NK-92 (cell line): ENCODE measurements around the gene CAMK1D.
A peak's percentile ranks its signal among the peaks of the same experiment; 100 is the strongest.
"Not testable (repeated sequence)": the region's sequence is repeated elsewhere in the genome, so short reads cannot be mapped to it uniquely, and the experiment has no call there.

Experiments
- DNase-seq: peaks from one replicate; lab custom pipeline; 2025; ENCODE audit not compliant: unreplicated experiment; lab: John Stamatoyannopoulos, UW

The CAMK1D gene

GRCh38 chr10:12348870-12349628 is at the start of gene CAMK1D:
CAMK1D (plus strand) TSS chr10:12349547.
- DNase-seq: peak; percentile 20

- not testable (repeated sequence) for DNase-seq
These were observed 48.3 kb upstream of the CAMK1D start for GRCh38 chr10:12301036-12301435.

DNA sequence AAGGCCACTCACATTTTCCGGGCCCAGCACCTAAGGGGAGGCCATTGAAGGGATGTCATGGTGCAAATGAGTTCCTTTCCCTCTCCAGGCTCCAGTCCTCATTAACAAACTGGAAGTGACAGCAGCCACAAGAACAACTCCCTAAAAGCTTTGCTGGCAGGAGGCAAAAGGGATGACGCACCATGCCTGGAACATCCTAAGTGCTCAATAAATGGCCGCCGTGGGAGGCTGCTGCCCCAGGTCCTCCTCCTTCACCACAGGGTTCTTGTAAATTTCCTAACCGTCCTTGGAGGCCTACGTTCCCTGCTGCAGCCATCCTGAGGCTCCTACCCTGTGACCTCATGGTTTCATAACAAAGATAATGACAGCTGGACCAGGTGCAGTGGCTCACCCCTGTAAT is 41.3 kb upstream of the CAMK1D start:
- DNase-seq: no peak

GRCh38 chr10:12308736-12309375 is 40.5 kb upstream of the CAMK1D start:
- DNase-seq: no peak

DNA sequence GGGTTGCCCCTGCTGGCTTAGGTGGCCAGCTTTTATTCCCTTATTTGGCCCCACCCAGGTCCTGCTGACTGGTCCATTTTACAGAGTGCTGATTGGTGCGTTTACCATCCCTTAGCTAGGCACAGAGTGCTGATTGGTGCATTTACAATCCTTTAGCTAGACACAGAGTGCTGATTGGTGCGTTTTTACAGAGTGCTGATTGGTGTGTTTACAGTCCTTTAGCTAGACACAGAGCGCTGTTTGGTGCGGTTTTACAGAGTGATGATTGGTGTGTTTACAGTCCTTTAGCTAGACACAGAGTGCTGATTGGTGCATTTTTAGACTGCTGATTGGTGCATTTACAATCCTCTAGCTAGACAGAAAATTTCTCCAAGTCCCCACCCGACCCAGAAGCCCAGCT is 39.6 kb upstream of the CAMK1D start:
- not testable (repeated sequence) for DNase-seq

- no peak for DNase-seq
These were observed 34.5 kb upstream of the CAMK1D start for GRCh38 chr10:12314836-12315235.

DNA sequence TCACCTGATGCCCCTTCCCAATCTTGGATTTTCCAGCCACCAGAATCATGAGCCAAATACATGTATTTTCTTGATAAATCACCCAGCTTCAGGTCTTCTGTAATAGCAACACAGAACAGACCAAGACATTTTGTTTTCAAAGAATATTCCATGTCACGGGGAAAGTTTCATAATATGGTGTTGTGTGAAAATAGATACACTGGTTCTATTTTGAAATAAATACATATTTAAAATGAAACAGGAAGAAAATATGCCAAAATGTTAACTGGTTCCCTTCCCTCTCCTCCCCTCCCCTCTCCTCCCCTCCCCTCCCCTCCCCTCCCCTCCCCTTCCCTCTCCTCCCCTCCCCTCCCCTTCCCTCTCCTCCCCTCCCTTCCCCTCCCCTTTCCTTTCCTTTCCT is 30.3 kb upstream of the CAMK1D start:
- DNase-seq: no peak

- DNase-seq: no peak
These were observed 28.5 kb upstream of the CAMK1D start for GRCh38 chr10:12320892-12321291.

DNA sequence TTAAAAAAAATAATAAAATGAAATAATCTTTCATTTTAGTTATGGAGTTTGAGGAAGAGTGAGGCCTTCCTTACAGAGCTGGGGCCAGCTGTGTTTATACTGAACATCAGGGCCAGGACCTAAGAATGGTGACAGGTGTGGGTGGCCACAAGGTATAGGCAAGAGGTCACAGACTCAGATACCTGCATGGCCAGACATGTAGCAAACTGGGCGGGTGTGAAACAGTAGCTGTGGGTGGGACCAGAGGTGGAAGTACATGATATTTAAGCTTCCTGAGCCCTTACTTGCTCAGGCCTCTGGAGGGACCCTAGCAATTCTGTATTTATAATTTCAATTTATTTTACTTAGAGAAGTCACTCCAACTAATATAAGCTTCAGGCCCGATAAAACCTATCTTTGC is 27.7 kb upstream of the CAMK1D start:
- DNase-seq: no peak

DNA sequence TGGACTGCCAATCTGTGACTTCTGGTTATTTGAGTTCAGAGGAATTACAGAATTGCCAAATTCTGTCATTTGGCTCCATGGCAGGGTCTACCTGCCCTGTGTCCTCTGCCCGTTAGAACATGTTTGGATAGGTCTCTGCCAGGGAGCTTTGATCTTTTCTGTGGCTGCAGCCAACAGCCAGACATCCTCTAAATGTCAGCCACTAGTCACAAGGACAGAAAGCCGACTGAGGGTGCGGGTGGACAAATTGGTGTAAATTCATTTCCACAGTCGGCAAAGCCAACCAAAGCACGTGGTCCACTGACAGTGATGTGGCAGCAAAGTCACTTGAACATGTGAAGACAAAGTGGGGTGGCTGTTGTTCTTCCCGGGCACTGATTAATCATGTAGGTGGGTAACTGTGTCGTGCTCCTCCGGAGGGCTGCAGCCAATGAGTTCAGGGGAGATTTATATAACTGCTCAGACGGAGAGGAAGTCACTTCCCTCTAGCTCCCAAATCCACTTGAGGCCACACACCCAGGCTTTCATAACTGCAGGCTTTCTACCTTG is 26.7 kb upstream of the CAMK1D start:
- DNase-seq: no peak

DNA sequence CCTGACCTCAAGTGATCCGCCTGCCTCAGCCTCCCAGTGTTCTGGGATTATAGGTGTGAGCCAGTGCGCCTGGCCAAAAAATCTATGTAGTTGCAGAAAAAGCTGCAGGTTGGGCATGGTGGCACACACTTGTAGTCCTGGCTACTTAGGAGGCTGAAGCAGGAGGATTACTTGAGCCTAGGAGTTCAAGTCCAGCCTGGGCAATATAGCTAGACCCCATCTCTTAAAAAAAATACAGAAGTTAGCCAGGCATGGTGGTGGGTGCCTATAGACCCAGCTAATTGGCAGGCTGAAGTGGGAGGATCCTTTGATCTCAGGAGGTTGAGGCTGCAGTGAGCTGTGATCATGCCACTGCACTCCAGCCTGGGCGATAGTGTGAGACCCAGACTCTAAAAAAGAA is 24.8 kb upstream of the CAMK1D start:
- no peak for DNase-seq

GRCh38 chr10:12327074-12327473 is 22.3 kb upstream of the CAMK1D start:
- DNase-seq: no peak

DNA sequence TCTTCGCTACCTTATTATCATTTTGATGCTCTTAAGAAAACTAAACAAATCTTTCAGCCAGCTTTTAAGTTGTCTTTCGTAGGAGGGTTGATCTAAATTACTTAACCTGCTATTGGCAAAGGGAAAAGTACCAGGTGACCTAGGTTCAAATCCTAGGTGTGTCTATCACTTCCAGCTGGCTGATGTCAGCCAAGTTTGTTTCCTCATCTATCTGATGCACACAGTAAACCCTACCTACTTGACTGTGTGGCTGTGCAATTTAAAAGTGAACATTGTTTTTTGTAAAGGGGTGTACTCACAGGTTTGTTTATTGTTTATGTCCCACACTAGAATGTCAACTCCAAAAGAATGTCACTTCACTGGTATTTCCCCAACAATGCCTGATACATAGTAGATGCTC is 21.9 kb upstream of the CAMK1D start:
- no peak for DNase-seq

DNA sequence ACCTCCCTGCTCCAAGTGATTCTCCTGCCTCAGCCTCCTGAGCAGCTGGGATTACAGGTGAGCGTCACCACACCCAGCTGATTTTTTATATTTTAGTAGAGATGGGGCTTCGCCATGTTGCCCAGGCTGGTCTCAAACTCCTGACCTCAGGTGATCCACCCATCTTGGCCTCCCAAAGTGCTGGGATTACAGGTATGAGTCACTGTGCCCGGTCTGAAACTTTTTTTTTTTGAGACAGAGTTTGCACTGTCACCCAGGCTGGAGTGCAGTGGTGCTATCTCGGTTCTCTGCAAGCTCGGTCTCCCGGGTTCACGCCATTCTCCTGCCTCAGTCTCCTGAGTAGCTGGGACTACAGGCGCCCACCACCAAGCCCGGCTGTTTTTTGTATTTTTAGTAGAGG is 21.0 kb upstream of the CAMK1D start:
- DNase-seq: not testable (repeated sequence)

DNA sequence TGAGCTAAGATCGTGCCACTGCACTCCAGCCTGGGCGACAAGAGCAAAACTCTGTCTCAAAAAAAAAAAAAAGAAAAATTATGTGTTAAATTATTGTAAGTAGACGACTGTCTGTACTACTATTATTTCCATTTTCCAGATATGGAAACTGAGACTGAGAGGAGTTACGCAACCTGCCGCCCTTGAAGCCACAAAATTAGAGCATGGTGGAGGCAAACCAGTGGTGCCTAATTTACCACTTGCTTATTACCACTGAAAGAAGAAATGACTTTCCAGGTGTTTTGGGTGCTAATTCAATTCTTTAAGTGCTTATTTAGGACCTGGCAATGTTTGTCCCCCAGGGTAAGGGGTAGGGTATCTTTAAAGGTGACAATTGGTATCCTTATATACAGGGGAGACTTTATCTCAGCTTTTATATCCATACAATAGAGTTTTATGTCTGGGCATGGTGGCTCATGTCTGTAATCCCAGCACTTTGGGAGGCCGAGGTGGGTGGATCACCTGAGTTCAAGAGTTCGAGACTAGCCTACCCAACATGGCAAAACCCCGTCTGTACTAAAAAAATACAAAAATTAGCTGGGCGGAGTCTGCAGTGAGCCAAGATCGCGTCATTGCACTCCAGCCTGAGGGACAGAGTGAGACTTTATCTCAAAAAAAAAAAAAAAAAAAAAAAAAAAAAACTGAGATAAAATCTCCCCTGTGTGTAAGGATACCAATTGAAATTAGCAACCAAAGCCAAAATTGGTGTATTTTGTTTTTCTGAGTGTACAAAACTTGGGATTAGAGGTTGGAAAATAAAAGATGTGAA is 16.6 kb upstream of the CAMK1D start:
- DNase-seq: no peak

DNA sequence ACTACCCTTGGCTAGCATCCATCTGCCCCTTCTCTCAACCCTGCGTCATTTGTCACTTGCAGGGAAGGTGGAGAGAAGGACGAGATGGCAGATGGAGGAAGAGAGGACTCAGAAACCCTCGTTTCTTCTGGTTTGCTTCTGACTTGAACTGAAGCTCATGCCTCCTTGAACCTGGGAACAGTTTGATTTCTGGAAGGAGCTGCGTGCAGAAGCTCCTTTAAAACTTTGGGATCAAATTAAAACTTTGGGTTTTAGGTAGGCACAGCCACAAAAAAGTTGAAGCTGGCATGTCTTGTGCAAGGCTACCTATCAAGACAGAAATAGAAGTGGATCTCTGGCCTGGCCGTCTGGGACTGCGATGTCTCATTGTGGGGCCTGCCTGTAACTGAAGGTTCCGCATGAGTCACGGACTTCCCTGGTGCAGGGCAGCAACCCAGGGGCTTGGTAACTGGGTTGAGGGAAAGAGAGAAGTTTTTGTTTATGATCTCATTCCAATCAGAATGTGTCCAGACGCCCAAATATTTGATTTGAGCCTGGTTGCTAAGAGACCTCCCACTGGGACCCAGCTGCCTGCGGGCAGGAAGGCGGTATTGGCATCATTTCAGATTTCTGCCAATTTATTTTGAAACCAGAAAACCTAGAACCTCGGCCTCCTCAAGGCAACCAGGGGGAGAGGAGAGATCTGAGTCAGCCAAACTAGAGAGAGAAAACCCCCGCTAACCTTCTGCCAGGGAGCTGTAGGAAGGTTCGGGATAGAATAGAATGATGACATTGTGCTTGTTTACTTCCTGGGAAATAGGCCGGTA is 15.8 kb upstream of the CAMK1D start:
- DNase-seq: no peak

DNA sequence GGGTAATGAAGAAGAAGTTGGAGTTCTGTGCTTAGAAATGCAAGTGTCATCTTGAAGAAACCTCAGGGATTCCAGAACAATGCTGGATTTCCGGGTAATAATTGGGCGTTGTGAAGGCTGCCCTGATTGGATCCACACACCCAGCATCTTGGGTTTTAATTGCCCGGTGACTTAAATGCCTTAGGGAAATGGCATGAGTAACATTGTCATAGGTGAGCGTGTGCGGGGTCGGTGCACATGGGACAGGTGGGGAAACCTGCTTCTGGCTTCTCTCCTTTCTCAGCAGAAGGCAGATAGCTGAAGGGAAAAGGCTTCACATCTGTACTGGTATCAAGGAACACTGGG is 15.2 kb upstream of the CAMK1D start:
- no peak for DNase-seq

DNA sequence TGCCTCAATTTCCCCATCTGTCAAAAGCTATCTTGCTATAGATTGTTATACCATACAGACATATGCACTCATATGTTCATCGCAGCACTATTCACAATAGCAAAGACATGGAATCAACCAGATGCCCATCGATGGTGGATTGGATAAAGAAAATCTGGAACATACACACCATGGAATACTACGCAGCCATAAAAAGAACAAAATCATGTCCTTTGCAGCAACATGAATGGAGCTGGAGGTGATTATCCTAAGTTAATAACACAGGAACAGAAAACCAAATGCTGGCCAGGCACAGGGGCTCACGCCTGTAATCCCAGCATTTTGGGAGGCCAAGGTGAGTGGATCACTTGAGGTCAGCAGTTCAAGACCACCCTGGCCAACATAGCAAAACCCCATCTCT is 14.2 kb upstream of the CAMK1D start:
- DNase-seq: not testable (repeated sequence)

- DNase-seq: no peak
These were observed 11.6 kb upstream of the CAMK1D start for GRCh38 chr10:12337453-12338372.

- DNase-seq: no peak
These were observed 10.4 kb upstream of the CAMK1D start for GRCh38 chr10:12338981-12339380.
